NCI-H1048 (cell line): ENCODE data around the gene BRAP.
"Not testable (repeated sequence)": the region's sequence is repeated elsewhere in the genome, so short reads cannot be mapped to it uniquely, and the experiment has no call there.

Source experiments
- DNase-seq: peaks from one replicate; lab custom pipeline; 2025; lab: John Stamatoyannopoulos, UW

BRAP gene

DNA sequence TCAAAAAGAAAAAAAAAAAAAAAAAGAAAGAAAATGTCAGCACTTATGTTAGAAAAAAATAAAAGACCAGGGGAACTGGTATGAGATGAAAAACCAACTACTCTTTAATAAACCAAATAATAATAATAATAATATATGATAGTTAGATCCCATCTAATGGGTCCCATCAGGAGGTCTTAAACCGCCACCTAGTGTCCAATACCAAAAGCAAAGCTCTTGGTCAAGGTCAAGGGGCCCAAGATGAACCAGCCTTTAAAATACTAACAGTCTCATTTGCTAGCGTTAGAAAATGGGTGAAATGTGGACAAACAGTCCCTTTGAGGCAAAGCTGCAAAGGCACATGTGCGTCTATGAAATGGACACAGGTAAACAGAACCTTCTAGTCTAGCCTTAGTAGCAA is 12.3 kb downstream of the BRAP start:
- DNase-seq, result no peak

DNA sequence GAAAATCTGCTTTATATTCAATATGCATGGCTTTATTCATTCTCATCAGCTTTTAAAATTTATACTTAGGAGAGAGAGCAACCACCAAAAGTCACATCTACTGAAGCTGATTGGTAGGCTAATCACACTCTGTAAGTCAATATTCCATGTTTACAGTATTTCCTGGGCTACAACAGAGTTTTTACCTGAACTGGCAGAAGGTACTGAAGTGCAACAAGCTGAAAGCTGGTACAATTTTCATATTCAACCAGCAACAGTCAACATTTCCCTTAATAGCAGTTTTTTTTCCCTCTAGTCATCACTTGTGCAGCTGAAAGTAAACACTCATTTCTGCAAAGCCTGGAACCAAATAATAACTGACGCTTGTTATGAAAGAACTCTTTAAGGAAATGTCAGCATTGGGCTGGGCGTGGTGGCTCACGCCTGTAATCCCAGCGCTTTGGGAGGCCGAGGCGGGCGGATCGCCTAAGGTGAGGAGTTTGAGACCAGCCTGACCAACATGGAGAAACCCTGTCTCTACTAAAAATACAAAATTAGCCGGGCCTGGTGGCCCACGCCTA is 12.9 kb downstream of the BRAP start:
- DNase-seq, result no peak

DNA sequence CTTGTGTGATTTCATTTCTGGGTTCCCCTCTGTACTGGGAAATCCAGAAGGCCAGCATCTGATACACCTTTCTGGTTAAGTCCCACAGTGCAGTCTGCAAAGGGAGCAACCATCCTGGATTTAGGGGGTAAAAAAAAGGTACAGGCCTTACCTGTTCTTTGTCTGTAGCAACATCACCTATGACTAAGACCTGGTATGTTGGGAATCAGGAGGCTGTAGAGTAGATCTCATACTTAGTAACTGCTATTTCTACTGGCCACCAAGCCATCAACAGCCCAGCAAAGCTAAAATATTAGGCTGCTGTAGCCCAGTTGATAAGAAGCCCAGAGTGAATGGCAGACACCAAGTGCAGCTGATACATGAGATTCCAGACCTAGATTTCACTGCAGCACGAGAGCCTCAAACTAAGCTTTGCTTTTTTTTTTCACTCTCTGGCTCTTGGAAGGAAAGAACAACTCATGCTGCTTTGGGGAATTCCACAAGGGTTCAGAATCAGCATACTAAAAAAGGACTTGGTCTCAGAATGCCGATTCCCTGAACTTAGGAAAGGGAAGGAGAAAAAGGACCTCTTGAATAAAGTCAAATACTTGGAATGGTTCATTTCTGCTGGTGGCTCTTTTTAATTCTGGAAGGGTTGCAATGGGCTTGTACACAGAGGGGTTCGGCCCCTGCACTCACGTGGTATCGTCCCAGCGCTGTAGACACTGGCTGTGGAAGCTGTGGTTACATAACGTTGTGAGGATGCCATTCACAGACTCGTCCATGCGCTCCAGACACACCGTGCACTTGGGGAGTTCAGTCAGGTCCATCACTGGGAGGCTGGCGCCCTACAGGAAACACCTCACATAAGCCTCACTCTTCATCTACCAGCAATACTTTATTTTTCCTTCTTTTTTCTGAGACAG is 20.5 kb downstream of the BRAP start:
- no peak for DNase-seq

DNA sequence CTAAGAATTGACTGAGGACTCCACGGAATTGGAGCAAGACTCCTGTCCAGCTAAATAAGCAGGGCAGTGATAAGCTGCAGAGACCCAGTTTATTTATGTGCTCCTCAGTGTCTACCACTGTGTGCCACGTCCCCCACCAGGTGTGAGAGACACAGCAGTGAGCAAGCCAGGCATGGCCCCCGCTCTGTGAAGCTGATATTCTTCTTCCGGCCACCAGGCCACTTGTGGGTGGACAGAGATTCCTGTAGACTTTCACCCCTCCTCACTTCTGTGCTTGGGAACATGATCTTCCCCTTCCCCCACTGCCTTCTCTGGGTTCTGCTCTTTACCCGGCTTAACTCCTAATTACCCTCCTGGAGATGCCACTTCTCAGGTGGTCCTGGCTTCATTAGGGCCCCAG is 21.3 kb downstream of the BRAP start:
- no peak for DNase-seq

DNA sequence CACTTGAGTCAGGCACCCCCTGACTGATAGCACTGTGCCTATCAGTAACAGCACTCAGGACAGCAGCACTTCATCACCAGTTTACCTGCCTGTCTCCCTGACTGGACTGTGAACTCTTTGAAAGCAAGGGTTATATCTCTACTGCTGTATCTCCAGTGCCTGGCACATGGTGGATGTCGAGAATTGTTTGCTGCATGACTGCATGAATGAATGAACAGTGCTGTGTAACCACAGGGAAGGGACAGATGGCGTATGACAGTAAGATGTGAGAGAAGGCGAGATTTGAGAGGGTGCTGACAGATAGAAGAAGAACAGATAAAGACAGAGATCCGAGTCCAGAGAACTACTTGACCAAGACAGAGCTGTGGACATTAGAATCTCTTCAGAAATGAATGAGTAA is 29.7 kb downstream of the BRAP start:
- no peak for DNase-seq

DNA sequence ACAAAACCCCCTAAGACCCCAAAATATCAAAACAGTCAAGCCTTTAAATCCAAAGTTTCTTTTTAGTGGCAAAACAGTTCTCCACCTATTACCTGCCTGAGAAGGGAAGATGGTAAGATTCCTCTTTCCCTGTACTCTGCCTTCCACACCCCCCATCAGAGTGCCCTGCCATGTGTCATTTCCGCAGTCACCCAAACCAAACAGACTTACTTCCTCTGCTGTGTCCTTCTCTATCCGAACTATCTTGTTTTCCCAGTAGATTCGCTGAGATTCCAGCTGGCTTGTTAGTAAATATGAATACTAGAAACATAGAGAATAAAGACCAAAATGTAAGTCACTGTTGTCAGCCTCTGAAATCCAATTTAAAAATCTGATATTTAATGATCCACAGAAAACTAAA is 30.4 kb downstream of the BRAP start:
- no peak for DNase-seq

DNA sequence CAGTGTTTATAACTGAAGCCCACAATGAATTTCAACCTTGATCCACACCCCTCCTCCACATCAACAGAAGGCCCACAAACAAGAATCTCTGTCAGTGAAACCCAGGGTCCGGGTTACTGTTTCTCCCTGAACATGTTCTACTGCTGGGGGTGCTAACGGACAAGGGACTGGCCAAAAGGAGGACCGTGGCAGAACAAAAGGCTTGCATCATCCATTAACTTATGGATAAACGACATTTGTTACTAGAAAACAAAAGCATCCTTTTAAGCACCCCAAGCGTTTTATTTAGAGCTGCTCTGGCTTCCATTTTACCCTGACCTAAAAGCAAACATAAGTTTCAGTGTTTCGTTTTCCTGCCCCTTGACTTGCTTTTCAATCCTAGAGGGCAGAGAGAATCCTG is 32.2 kb downstream of the BRAP start:
- DNase-seq, result no peak

DNA sequence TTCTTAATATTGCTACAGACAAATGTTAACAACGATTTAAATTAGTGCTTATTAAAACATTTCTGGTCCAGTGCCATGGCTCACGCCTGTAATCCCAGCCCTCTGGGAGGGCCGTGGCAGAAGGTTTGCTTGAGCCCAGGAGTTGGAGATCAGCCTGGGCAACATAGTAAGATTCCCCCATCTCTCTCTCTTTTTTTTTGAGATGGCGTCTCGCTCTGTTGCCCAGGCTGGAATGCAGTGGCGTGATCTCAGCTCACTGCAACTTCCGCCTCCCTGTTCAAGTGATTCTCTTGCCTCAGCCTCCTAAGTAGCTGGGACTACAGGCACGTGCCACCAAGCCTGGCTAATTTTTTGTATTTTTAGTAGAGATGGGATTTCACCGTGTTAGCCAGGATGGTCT is 33.2 kb downstream of the BRAP start:
- not testable (repeated sequence) for DNase-seq

DNA sequence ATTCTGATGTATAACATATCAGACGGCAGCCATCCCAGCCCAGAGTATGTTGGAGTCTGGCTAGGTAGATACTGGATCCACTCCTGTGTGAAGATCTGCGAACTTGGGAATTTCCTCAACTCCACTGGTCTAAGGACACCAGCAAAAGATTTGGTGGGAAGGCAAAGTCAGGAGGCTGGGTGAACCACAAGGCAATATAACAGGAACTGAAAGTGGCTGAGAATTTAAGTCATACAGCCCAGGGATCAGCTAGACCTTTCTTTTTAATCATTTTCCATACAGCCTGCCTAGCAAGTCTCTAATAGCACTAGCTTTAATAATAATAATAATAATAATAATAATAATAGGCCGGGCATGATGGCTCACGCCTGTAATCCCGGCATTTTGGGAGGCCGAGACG is 34.8 kb downstream of the BRAP start:
- DNase-seq, result no peak

DNA sequence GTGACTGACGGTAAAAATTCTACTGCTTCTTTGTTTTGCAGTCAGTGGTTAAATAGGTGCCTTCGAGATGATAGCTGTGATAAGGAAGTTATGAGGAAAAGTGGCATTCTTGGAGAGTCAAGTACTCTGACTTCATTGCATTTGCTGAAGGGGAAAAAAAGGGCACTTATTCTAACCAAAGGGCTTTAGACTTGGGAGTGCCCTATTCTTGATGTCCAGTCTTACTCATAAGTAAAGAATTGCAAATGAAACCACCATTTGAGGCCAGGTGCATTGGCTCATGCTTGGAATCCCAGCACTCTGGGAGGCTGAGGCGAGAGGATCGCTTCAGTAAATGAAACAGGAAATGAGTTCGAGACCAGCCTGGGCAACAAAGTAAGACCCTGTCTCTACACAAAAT is 40.3 kb downstream of the BRAP start:
- no peak for DNase-seq

DNA sequence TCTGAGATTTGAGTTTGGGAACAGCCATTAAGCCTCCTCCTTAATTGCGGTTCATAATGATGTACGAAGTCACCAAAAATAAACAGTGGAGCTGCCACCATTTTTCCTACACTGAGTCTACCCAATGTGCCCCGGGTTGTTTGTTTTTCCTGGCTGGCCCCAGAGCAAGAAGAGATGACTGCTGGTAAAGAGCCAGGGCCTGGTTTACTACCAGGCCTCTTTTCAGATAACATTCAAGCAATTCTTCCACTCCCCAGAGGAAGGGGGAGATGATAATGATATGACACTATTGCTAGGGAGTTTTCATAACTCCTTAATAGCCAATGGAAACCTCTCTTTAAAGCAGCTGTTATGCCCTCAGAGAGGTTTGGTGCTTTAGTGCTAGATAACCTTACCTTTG is 42.3 kb downstream of the BRAP start:
- DNase-seq, result no peak

DNA sequence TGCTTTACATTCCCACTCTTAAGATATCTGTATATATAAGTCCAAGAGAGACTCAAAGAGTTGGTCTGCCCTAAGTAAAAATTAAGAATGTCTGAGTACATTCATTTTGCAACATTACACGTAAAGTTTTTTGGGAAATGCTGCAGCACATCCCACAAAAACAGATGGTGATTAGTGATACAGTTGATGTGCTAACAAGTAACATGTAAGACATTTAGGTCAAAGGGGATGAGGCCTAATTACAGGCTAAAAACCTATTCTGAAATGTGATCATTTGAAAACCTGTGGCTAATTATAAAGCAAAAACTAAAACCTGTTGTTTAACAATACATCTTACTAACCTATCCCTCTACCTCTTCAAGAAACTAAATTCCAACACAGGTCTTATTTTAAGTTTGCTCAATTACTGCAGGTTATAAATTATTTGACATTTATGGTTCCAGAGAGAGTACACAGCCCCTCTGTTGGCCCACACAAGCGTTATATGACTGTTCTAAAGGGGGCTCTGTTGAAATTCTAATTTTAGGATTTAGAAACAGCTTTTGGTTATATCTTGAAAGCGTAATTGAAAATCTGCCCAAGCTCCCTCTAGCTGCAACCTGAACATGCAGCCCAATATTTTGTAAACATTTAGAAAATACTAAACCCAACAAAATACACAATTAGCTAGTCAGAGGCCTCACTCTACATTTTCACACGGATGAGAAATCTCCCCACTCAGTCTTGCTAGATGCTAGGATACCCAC is 42.9 kb downstream of the BRAP start:
- no peak for DNase-seq

DNA sequence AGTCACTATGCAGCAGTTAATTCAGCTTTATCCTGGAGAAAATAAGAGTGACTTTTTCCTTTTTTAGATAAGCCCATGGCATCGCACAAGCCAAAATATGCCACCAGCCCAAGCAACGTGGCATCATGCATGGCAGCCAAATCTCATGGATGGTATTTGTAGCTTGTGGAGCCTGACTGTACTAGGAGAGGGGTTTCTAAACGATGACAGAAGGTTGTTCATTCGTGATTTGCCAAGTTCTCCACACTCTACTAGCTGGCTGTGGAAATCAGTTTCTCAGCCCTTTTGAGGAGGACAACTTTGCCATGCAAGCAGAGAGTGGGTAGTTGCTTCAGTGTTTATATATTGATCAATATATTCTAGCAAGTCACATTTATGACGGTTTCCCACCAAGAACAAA is 45.2 kb downstream of the BRAP start:
- DNase-seq, result no peak

DNA sequence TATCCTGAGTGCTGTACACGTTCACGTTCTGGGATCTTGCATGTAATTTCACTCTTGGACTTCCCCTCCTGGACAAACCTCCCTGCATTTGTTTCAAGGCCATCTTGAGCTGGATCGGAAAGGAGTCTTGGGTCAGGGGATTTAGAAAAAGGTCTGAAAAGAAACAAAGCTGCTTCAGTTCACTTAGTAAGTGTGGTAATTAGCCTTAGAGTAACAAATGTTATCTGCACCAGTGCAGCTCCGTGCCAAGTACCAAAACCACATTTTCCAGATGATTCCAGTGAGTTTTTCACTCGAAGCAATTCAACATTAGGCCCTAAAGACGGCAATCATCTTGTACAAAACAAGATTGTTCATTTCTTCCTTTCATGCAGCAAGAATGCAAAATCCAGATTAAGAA is 47.2 kb downstream of the BRAP start:
- no peak for DNase-seq

DNA sequence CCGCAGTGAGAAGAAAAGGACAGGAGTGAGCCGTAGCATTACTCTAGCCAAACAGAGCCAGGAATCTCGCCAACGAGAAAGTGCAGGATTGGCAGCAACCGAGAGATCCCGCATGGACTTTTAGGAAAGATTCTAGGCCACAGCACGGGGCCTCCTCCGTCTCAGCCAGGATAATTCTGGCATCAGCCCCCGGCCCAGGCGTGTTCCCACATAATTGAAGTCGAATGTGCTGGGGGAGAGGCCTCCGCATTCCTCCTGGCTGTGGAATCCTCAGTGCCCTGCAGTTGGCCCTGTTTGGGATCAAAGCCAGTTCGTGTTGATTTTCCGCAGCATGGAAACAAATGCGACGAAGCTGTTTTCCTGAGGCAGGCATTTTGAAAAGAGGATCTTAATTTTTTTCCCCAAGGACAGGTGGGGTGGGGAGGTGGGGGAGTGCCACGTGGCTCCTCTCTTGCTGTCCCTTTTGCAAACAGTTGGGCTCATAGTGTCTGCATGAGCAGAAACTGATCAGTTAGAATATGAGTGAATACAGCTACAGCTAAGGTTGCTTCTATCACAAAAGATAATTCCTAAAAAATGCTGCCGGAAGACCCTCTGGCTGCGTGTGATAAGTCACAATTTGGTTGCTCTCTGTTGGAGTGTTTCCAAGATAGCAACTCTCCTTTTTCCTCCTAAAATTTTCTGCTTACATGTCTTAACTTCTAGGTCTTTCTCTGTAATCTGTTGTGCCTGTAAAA is 49.4 kb downstream of the BRAP start:
- no peak for DNase-seq

DNA sequence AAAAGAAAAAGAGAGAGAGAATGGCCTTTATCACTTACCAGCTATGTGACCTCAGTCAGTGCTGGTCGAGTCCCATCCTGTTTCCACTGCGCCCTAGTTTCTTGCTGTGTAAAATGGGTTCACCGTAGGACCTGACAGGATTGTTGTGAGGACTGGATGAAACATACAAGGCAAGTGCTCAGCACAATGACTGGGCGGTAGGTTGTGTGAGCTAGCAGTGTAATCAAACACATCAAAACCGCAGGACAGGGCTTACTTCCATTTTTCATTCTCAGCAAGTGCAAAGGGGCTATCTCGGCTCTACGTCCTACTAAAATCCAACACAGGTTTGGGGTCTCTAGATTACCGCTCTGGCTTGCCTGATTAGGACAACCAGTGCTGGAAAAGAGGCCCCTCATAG is 50.2 kb downstream of the BRAP start:
- no peak for DNase-seq

DNA sequence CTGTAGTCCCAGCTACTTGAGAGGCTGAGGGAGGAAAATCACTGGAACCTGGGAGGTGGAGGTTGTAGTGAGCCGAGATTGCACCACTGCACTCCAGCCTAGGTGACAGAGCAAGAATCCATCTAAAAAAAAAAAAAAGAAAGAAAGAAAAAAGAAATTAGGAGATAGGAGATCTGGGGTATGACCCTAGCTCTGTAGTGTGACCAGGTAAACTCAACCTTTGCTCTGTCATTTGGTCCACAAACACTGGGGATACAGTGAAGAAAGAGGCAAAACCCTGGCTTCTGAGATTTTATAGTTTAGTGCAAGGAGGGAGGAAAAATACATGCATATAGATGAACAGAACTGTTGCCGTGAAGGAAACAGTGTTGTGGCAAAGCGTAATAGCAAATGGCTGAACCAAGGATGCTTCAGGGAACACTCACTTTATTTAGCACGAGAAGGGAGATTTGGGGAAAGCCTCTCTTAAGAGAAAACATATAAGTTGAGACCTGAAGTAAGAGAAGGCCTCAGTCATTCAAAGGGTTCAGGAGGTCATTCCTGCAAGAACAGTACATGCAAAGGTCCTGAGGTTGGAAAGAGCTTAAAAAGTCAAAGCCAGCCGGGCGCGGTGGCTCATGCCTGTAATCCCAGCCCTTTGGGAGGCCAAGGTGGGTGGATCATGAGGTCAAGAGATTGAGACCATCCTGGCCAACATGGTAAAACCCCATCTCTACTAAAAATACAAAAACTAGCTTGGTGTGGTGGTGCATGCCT is 57.1 kb downstream of the BRAP start:
- no peak for DNase-seq

DNA sequence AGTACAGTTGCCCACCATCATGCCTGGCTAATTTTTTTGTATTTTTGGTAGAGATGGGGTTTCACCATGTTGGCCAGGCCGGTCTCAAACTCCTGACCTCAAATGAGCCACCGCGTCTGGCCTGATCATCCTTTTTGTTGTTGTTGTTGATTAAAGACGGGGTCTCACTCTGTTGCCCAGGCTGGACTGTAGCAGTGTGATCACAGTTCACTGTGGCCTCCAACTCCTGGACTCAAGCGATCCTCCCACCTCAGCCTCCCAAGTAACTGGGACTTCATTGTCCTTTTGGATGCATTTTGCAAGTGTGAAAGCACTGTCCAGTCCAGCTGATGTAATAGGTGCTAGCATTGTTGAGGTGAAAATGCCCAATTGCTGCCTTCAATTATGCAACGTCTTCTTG is 59.5 kb downstream of the BRAP start:
- DNase-seq, result no peak

DNA sequence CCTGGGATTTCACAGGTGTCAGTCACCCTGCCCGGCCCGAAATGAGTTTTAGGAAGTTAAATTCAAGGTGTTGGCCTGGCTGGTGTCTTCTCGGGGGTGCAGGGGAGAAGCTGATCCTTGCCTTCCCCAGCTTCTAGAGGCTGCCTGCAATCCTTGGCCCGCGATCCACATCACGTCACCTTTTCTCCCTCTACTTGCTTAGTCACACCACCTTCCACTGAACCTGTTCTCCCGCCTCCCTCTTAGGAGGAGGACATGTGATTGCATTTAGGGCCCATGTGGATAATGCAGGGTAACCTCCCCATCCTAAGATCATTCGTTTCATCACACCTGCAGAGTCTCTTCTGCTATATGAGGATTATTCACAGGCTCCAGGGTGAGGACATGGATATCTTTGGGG is 61.2 kb downstream of the BRAP start:
- no peak for DNase-seq

DNA sequence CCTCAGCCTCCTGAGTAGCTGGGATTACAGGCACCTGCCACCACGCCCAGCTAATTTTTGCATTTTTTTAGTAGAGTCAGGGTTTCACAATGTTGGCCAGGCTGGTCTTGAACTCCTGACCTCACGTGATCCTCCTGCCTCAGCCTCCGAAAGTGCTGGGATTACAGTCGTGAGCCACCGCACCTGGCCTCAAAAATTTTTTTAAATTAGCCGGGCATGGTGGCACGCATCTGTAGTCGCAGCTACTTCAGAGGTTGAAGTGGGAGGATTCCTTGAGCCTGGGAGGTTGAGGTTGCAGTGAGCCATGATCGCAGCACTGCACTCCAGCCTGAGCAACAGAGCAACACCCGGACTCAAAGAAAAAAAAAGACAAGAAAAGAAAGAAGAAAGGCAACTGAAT is 67.9 kb downstream of the BRAP start:
- not testable (repeated sequence) for DNase-seq

DNA sequence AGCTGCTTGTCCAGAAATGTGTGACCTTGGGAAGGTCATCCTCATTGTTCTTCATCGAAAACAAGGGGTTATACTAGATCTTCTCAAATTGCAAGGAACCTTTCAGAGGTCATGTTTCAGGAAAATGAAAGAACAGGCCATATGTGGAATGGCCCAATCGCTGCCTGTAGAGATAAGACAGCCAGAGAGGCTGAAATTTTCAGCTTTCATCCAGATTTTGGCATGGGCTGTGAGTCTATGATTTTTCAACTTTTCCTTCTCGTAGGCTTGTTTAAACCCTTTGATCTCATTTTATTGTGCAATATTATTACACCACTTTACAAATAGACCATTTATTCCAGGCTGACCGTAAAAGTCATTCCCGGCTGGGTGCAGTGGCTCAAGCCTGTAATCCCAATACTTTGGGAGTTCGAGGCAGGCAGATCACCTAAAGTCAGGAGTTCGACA is 69.6 kb downstream of the BRAP start:
- no peak for DNase-seq

DNA sequence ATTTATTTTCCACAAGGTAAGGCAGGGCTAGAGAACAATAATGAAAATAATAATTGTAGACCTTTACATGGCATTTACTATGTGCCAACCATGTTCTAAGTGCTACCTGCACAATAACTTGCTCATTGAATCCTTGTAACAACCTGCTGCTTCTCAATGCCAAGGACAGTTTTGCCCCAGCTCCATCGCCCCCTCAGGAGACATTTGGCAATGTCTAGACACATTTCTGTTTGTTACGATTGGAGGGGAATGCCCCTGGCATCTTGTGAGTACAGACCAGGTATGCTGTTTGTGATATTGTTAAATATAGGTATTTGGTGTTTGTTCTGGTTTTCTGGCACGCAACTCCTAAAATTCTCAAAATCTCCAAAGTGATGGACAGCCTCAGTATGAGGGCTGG is 78.5 kb downstream of the BRAP start:
- no peak for DNase-seq
